ACHN (cell line): Measurements from ENCODE around the gene TMCO4.

Experiments used
- DNase-seq: peaks from one replicate; pipeline ENCODE4 v3.0.0-alpha.2; 2015
- in situ Hi-C: cut with HindIII; loops from 2 replicates; pipeline ENCODE4 v1.10.0; 2017; ENCODE audit warnings: low sequenced_read_pairs, low pct_ligation_motif_present, low pct_unique_long_range_greater_than_20kb

Gene TMCO4

DNA sequence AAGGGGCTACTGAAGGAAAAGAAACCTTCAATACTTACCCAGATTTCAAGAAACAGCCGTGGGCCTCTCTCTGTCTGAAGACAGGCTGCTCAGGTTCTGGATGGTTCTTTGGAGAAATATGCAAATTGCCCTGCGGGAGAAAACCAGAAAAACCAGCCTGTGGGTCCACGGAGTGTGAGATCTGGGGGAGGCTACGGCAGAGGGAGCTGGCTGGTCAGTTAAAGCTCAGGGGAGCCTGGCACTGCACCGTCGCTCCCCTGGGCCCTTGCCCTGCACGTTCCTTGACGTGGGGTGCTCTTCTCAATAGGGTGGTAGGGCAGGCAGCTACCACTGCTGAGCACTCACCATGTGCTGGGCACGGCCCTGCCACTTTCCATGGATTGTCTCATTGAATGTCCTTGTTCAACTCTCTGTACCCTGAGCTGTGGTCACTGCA is 12.7 kb downstream of the TMCO4 start:
- in situ Hi-C loops = no loop called here
- no peak for DNase-seq

DNA sequence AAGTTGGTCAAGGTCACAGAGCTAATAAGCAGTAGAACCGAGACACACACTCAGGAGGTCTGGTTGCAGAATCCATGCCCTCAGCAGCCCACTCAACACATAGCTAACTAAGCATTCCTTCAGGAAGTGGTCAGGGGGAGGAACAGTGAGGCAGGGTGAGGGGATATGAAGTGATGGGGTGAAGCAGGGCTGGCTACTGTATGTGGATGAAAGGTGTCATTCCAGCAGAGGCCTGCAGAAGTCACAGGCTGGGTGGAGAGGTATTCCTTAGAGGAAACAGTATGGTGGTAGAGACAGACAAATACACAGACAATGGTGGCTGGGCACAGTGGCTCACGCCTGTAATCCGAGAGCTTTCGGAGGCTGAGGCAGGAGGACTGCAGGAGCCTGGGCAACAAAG is 14.1 kb downstream of the TMCO4 start:
- in situ Hi-C loops = no loop called here
- DNase-seq = no peak

DNA sequence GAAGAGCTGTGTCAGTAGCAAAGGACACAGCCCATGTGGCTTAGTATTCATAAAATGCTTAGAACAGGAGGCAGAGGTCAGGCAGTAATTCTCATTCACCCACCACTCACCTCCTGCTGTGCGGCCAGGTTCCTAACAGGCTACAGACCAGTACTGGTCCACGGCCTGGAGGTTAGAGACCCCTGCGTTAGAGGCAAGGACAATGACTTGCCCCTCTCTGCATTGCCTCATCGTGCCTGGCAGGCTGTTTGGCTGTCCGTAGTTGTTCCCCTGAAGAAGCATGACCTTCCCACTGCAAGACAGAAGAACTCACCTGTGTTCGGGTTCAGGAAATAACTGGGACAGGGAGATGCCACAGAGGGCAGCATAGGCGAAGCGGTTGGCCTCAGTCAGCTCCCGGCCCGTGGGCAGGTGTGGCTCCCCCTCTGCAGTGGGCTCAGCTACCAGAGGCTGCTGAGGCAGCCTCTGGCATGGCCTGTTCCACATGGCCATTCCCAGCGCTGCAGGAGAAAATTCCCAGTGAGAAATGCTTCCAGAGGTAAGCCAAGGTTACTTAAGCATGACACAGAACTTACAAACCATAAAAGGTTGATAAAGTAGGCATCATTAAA is 19.3 kb downstream of the TMCO4 start:
- in situ Hi-C loops = no loop called here
- DNase-seq = no peak

GRCh38 chr1:19776933-19777332 is 22.8 kb downstream of the TMCO4 start:
- in situ Hi-C loops = no loop called here
- DNase-seq = no peak

GRCh38 chr1:19776287-19776686 is 23.4 kb downstream of the TMCO4 start:
- DNase-seq = no peak
- in situ Hi-C loops = no loop called here

GRCh38 chr1:19775831-19776230 is 23.9 kb downstream of the TMCO4 start:
- DNase-seq = no peak
- in situ Hi-C loops = no loop called here

GRCh38 chr1:19775317-19775716 is 24.4 kb downstream of the TMCO4 start:
- in situ Hi-C loops = no loop called here
- no peak for DNase-seq

DNA sequence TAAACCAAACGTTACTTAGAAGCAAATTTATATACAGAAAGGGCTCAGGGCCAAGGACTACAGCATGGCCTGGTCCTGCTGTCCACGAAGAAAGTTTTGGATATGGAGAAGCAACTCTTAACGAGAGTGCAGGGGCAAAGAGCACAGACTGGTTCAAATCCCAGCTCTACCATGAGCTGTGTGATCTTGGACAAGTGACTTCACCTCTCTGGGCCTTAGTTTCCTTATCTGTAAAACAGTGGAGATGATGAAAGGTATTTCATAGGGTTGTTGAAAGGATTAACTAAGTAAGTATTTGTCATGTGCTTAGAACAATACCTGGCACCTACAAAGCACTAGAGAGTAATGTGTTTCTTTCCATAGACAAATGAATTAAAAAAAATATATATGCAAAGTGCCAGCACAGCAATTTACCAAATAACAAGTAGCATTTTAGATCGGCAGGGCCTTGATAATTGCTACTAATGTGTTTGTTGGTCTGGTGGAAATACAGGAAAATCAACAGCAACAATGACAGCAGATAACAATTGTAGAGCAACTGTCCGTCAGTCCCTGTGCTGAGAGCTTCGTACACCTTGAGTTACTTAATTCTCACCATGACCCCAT is 25.4 kb downstream of the TMCO4 start:
- DNase-seq = no peak
- in situ Hi-C loops = no loop called here

DNA sequence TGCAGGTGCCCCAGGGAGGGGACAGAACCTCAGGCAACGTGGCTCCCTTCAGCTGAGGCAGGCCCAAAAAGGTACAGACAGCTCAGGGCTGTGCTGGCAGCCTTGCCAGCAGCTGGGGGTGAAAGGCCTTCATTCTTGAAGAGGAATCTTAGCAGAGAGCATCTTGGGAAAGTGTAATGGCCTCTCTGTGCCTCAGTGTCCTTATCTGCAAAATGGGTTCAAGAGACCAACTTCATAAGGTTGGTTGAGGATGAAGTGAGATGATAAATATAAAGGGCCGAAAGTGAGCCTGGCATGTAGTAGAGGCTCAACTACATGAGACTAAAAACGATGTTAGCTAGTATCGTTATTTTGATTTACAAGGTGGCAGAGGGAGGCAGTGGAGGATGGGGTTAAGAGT is 26.2 kb downstream of the TMCO4 start:
- in situ Hi-C loops = no loop called here
- DNase-seq = no peak

DNA sequence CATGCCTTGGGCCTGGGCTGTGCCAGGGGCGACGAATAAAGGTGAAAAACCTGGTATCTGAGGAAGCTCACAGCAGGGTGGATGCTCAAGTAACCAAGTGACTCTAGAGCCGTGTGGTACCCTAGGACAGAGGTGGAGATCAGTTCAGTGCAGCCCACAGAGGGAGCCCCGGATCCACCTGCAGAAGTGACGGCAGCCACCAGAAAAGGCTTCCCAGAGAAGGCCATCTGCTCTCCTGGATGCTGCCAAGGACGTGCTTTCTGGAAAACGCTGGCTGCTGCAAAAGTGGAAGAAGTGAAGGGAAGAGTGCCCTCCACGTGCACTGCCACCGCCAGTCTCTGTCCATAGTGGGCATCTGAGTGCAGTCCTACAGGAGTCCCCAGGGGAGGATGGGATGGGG is 27.7 kb downstream of the TMCO4 start:
- in situ Hi-C loops = no loop called here
- no peak for DNase-seq

- in situ Hi-C loops = no loop called here
- no peak for DNase-seq
Measured at GRCh38 chr1:19771350-19771749, 28.4 kb downstream of the TMCO4 start.

DNA sequence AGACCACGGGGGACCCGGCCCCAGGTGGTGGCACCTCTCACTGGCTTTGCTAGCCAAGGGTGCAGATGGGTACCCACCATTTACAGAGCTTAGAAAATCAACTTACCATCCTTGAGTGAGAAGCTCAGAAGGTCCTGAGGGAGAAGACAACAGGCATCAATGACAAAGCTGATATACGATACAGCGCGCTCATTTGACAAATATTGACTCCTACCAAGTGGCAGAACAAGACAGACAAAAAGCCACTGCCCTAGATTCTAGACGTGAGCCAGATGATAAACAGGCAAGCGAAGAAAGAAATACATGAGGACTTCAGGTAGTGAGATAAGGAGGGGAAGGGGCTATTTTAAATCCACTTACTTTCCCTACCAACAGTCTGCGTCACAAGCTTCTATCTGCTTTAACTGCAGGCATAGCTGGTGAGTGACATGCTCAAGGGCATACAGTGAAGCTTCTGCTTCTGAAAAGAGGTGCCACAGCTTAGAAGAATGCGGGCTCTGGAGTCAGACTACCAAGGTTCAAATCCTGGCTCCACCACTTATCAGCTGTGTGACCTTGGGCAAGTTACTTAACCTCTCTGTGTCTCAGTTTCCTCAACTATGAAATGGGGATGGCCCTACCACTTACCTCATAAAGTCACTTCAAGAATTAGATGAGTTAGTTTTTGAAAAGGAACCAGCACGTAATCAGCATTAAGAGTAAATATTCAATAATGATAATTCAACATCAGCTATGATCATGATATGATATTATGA is 29.1 kb downstream of the TMCO4 start:
- in situ Hi-C loops = no loop called here
- DNase-seq = no peak

- in situ Hi-C loops = no loop called here
- no peak for DNase-seq
Measured at GRCh38 chr1:19769211-19769932, 30.3 kb downstream of the TMCO4 start.

DNA sequence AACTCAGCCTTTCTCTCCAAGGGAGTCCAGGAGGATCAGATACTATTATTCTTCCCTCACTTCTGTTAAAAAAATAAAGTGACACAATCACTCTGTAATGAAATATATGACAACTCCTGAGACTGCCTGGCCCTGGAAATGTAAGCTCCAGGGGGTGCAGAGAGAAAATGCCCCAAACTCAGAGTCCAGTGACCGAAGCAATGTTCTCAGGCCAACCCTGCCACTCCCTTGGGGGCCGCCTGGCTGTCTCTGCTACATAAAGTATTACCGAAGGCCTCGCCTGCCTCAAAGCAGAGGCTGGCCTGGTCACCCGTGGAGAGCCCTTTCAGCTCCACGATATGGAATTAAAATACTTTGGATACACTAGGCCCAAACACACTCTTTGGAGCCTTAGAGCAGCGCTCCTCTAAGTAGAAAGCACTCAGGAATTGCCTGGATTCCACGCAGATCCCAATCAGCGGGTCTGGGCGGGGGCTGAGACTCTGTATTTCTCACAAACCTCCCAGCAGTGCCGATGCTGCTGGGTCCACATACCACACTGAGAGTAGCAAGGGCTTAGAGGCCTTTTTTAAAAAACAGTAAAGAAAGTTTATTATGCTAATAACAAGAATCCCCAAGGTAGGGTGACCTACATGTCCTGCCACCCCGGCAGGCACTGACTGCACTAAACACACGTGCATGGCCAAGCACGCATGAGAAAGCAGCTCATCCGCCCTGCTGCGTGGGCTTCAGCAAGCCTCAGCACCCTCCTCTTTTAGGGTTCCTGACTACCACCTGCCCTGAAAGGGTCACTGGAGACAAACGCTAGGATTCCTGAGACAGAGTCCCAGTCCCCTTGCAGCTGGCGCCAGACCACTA is 31.1 kb downstream of the TMCO4 start:
- in situ Hi-C loops = no loop called here
- no peak for DNase-seq

DNA sequence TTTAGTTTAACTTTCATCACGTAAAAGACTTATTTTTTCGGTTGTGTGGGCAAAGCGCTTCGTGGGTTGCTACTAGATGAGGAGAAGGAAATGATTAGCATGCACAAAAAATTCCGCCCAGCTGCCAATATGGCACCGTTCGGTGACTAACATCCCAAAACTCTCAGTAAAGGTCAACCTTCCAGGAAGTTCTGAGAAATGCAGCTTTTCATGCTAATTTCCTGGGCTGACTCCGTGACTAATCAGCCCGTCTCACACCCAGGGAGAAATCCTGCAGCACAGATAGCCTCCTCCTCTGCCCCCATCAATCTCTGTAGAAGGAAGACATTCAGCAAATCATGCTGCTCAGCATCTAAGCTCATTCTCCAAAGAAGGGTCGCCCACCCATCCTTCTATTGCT is 34.1 kb downstream of the TMCO4 start:
- in situ Hi-C loops = no loop called here
- peak; percentile 92 for DNase-seq

DNA sequence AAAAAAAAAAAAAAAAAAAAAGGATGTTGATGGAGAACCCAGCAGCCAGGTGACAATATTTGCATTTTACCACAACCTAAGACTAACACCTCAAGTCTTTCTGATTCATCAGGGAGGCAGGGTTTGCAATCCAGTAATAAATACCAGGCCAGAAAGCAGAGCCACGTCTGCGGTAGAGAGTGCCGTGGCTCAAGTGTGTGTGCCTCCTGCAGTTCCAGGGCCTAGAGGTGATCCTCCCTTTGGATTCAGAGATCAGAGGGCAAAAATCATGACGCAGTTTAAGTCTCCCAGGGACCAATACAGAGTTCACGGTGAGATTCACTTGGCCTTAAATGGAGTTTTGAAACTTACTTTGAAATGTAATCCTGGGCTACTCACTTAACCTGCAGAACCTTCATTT is 34.9 kb downstream of the TMCO4 start:
- DNase-seq = peak; percentile 26
- in situ Hi-C loops = no loop called here

- in situ Hi-C loops = no loop called here
- peak; percentile 43 for DNase-seq
Measured at GRCh38 chr1:19762175-19762779, 37.4 kb downstream of the TMCO4 start.

DNA sequence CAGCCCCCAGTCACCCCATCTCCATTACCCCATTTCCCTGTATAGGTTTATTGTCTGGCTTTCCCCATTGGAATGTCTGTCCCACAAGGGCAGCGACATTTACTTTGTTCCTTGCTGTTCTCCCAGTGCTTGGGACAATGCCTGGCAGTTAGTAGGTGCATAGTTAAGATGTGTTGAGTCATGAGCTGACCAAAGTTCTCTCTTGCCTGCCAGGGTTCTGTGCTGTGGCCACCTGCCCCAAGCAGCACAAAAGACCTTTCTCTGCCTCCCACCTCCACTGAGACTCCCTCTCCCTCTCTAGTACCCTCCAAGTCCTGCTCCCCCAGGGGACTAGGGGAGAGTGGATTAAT is 40.0 kb downstream of the TMCO4 start:
- in situ Hi-C loops = no loop called here
- no peak for DNase-seq
